Activated CD4-positive, CD25-positive, alpha-beta regulatory T cell treated with anti-CD3 and anti-CD28 coated beads, Interleukin-2, amount 50 U/mL, for 72 hours (primary cell): ENCODE measurements around the gene SMCO3.

Source experiments
- DNase-seq: peaks from one replicate; pipeline ENCODE4 v3.0.0; 2021

The SMCO3 gene

GRCh38 chr12:14826491-14826890 lies 12.5 kb upstream of the SMCO3 start:
- no peak for DNase-seq

GRCh38 chr12:14825256-14825655 lies 11.3 kb upstream of the SMCO3 start:
- DNase-seq, result no peak

GRCh38 chr12:14824012-14824634 lies 10.1 kb upstream of the SMCO3 start:
- DNase-seq, result no peak

GRCh38 chr12:14811486-14811885 lies 2.5 kb downstream of the SMCO3 start:
- no peak for DNase-seq

- DNase-seq, result no peak
Observed at GRCh38 chr12:14810953-14811483, 3.0 kb downstream of the SMCO3 start.

- DNase-seq, result no peak
Observed at GRCh38 chr12:14810167-14810952, 3.6 kb downstream of the SMCO3 start.

- DNase-seq, result no peak
Observed at GRCh38 chr12:14803830-14804160, 10.2 kb downstream of the SMCO3 start.

GRCh38 chr12:14803011-14803829 lies 10.8 kb downstream of the SMCO3 start, which contains the start of the genes C12orf60 and WBP11:
C12orf60 (plus strand) TSS chr12:14803670; CDS start chr12:14822936, 19,266 bp downstream.
WBP11 (minus strand) TSS chr12:14803478; CDS start chr12:14801383, 2,095 bp downstream.
- peak; percentile 75 for DNase-seq

- DNase-seq, result no peak
Observed at GRCh38 chr12:14802721-14803010, 11.3 kb downstream of the SMCO3 start.

- no peak for DNase-seq
Observed at GRCh38 chr12:14802247-14802646, 11.7 kb downstream of the SMCO3 start.

- DNase-seq, result no peak
Observed at GRCh38 chr12:14795028-14795448, 18.9 kb downstream of the SMCO3 start.

- DNase-seq, result no peak
Observed at GRCh38 chr12:14785568-14785967, 28.4 kb downstream of the SMCO3 start.

GRCh38 chr12:14784471-14784870 lies 29.5 kb downstream of the SMCO3 start:
- DNase-seq, result no peak

GRCh38 chr12:14782756-14783155 lies 31.2 kb downstream of the SMCO3 start:
- DNase-seq, result no peak

- no peak for DNase-seq
Observed at GRCh38 chr12:14781563-14781962, 32.4 kb downstream of the SMCO3 start.

- no peak for DNase-seq
Observed at GRCh38 chr12:14780859-14781258, 33.1 kb downstream of the SMCO3 start.

GRCh38 chr12:14779834-14780233 lies 34.1 kb downstream of the SMCO3 start:
- no peak for DNase-seq

GRCh38 chr12:14777271-14777670 lies 36.7 kb downstream of the SMCO3 start:
- no peak for DNase-seq

- DNase-seq, result no peak
Observed at GRCh38 chr12:14776236-14776961, 37.6 kb downstream of the SMCO3 start.

GRCh38 chr12:14775636-14775980 lies 38.4 kb downstream of the SMCO3 start:
- no peak for DNase-seq

GRCh38 chr12:14774906-14775635 lies 38.9 kb downstream of the SMCO3 start:
- DNase-seq, result peak; percentile 52
